ENCODE measurements around the gene SKI.
"Not testable (repeated sequence)": the region's sequence is repeated elsewhere in the genome, so short reads cannot be mapped to it uniquely, and the experiment has no call there.

SKI gene

DNA sequence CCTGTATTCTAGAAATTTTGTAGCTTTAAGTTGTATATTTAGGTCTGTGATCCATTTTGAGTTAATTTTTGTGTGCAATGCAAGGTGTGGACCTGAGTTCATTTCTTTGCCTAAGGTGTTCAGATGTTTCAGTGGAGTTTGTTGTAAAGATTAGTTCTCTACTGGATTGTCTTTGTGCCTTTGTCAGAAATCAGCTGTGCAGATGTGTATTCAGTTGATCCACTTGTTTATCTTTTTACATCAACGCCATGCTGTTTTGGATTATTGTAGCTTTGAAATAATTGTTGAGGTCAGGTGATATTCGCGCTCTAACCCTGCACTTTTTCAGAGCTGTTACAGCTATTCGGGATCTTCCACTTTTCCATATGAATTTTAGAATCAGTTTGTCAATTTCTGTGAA is 32.8 kb downstream of the SKI start:
- Histone ChIP-seq H3K4me1 (ENCODE audit: control insufficient read depth in 1 of 2, insufficient read depth in 1 of 2, low read depth in 1 of 2, low read length in 1 of 2) (peaks cover 12 to 22% of the 10 kb centered on the region in 2 experiments), H3K4me3 (ENCODE audit: low read depth in 1 of 2, low read length in 1 of 2) (no peak overlapping the region), H3K27me3 (no peaks in the 10 kb centered on the region), H3K36me3 (no peaks in the 10 kb centered on the region), H3K9me3 (peaks cover 1% of the 10 kb centered on the region), H3K27ac (no peak overlapping the region)
- TF ChIP-seq, protein P1, sequence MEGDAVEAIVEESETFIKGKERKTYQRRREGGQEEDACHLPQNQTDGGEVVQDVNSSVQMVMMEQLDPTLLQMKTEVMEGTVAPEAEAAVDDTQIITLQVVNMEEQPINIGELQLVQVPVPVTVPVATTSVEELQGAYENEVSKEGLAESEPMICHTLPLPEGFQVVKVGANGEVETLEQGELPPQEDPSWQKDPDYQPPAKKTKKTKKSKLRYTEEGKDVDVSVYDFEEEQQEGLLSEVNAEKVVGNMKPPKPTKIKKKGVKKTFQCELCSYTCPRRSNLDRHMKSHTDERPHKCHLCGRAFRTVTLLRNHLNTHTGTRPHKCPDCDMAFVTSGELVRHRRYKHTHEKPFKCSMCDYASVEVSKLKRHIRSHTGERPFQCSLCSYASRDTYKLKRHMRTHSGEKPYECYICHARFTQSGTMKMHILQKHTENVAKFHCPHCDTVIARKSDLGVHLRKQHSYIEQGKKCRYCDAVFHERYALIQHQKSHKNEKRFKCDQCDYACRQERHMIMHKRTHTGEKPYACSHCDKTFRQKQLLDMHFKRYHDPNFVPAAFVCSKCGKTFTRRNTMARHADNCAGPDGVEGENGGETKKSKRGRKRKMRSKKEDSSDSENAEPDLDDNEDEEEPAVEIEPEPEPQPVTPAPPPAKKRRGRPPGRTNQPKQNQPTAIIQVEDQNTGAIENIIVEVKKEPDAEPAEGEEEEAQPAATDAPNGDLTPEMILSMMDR (IDR thresholded peaks at IDR 0.05) = no peak

GRCh38 chr1:2261476-2262395 is 33.6 kb downstream of the SKI start:
- H3K4me1 ChIP-seq (ENCODE audit: control insufficient read depth in 1 of 2, insufficient read depth in 1 of 2, low read depth in 1 of 2, low read length in 1 of 2) = peaks cover 15 to 17% of the 10 kb centered on the region in 2 experiments
- not testable (repeated sequence) for H3K27ac ChIP-seq; H3K9me3 ChIP-seq; H3K4me3 ChIP-seq (ENCODE audit: low read depth in 1 of 2, low read length in 1 of 2); H3K36me3 ChIP-seq; H3K27me3 ChIP-seq

DNA sequence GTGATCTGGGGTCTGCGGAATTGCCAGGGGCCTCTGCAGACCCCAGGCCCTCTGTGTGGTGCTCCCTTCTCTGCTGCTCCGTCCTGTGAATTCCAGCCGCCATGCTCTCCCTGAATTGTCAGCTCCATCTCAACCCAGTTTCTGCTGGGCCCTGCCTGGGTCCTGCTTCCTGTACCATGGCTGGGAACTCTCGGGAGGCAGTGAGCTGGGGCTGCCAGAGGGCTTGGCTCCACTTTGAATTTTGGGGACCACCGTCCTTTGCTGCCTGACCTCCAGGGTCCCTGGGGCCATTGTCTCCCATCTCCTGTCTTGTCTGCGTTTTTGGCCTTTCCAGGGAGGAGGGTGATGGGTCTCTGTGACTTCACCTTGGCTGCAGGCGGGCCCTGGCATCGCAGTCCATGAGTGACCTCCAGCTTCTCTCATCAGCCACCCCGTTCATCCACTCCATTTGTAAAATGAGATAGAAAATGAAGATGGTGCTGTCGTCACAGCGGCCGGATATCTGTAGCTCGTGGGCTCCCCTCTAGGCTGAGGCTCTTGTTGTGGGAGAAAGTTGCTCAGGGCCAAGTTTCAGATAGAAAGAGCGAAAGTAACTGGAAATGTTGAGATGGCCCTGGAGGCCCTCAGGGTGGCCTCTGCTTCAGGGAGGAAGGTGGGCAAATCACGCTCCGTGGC is 38.3 kb downstream of the SKI start:
- TF ChIP-seq, protein P1 (IDR thresholded peaks at IDR 0.05) = no peak
- Histone ChIP-seq H3K4me3 (ENCODE audit: low read depth in 1 of 2, low read length in 1 of 2) (no peak overlapping the region), H3K9me3 (no peaks in the 10 kb centered on the region), H3K4me1 (ENCODE audit: control insufficient read depth in 1 of 2, insufficient read depth in 1 of 2, low read depth in 1 of 2, low read length in 1 of 2) (peaks cover 0 to 6% of the 10 kb centered on the region in 2 experiments), H3K36me3 (no peaks in the 10 kb centered on the region), H3K27me3 (no peaks in the 10 kb centered on the region), H3K27ac (no peak overlapping the region)

- H3K9me3 ChIP-seq = no peaks in the 10 kb centered on the region
- no peaks in the 10 kb centered on the region for H3K36me3 ChIP-seq
- TF ChIP-seq, protein P1 (IDR thresholded peaks at IDR 0.05) = no peak
- H3K27me3 ChIP-seq = no peaks in the 10 kb centered on the region
- H3K27ac ChIP-seq = no peak overlapping the region
- peaks cover 0 to 6% of the 10 kb centered on the region in 2 experiments for H3K4me1 ChIP-seq (ENCODE audit: control insufficient read depth in 1 of 2, insufficient read depth in 1 of 2, low read depth in 1 of 2, low read length in 1 of 2)
- no peak overlapping the region for H3K4me3 ChIP-seq (ENCODE audit: low read depth in 1 of 2, low read length in 1 of 2)
Measured at GRCh38 chr1:2267051-2267830, 39.1 kb downstream of the SKI start.

DNA sequence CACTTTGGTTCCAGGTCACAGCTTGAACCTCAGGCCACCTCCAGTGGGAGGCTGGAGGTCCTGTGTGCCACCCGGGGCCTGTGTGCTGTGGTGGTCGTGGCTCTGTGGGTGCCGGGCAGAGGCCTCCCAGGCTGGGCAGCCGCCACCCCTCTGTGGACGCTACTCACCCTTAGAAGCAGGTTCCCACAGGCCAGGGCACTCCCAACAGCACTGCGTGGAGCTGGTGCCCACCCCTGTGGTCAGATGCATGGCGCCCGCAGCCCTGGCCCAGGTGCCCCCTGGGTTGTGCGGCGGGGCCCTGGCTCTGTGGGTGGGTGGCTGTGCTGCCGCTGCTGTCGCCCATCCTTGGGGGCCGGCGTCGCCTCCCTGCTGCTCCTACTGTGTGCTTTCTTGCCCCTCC is 39.7 kb downstream of the SKI start:
- Histone ChIP-seq H3K36me3 (no peaks in the 10 kb centered on the region), H3K4me3 (ENCODE audit: low read depth in 1 of 2, low read length in 1 of 2) (no peak overlapping the region), H3K27ac (no peak overlapping the region), H3K27me3 (no peaks in the 10 kb centered on the region), H3K4me1 (ENCODE audit: control insufficient read depth in 1 of 2, insufficient read depth in 1 of 2, low read depth in 1 of 2, low read length in 1 of 2) (peaks cover 0 to 6% of the 10 kb centered on the region in 2 experiments), H3K9me3 (no peaks in the 10 kb centered on the region)
- TF ChIP-seq, protein P1 (IDR thresholded peaks at IDR 0.05) = no peak

Measured in neutrophil (primary cell).